Measurements from ENCODE around the gene LEPR.

DNA sequence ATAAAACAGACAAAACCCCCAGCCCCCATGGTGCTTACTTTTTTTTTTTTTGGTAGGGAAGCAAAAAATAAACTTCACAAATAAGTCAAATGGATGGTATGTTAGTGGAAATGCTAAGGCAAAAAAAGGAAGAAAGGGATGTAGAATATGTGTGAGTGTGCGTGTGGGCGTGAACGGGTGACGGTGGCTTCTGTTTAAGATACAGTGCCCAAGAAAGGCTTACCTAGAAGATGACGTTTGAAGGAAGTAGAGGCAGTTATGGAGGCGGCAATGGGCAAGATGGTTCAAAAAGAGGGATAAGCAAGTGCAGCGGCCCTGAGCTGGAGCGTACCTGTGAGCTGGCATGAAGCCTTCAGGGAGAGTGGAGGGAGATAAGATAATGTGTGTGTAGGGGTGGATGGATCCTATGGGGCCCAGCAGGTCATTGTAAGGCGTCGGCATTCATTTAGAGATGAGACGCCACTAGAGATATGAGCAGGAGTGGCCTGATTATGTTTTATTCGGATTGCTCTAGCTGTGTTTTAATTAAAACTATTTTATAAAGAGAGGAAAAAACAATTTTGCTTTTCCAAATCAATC, 19.9 kb downstream of the LEPR start:
- TF ChIP-seq POLR2A (IDR thresholded peaks at IDR 0.05), result no peak
- TF ChIP-seq, protein P1, sequence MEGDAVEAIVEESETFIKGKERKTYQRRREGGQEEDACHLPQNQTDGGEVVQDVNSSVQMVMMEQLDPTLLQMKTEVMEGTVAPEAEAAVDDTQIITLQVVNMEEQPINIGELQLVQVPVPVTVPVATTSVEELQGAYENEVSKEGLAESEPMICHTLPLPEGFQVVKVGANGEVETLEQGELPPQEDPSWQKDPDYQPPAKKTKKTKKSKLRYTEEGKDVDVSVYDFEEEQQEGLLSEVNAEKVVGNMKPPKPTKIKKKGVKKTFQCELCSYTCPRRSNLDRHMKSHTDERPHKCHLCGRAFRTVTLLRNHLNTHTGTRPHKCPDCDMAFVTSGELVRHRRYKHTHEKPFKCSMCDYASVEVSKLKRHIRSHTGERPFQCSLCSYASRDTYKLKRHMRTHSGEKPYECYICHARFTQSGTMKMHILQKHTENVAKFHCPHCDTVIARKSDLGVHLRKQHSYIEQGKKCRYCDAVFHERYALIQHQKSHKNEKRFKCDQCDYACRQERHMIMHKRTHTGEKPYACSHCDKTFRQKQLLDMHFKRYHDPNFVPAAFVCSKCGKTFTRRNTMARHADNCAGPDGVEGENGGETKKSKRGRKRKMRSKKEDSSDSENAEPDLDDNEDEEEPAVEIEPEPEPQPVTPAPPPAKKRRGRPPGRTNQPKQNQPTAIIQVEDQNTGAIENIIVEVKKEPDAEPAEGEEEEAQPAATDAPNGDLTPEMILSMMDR (IDR thresholded peaks at IDR 0.05), result no peak

All from adrenal gland (tissue), 5 donors.